Kidney tubule cell (primary cell): Measurements from ENCODE around the gene MLN.
A peak's percentile ranks its signal among the peaks of the same experiment; 100 is the strongest.

ENCODE experiments used
- DNase-seq: peaks from one replicate; pipeline ENCODE4 v3.0.0-alpha.2; 2018; ENCODE audit warnings: low spot score

The MLN gene

GRCh38 chr6:33813990-33814985 lies 10.5 kb upstream of the MLN start:
- DNase-seq: no peak

GRCh38 chr6:33813246-33813904 lies 9.6 kb upstream of the MLN start:
- no peak for DNase-seq

- peak; percentile 49 for DNase-seq
Measured at GRCh38 chr6:33812669-33813068, 8.9 kb upstream of the MLN start.

- no peak for DNase-seq
Measured at GRCh38 chr6:33809594-33809993, 5.8 kb upstream of the MLN start.

- no peak for DNase-seq
Measured at GRCh38 chr6:33808641-33809180, 4.9 kb upstream of the MLN start.

- no peak for DNase-seq
Measured at GRCh38 chr6:33807606-33808005, 3.8 kb upstream of the MLN start.

- no peak for DNase-seq
Measured at GRCh38 chr6:33806841-33807240, 3.0 kb upstream of the MLN start.

- no peak for DNase-seq
Measured at GRCh38 chr6:33802186-33802958, 1.4 kb downstream of the MLN start.

- DNase-seq: no peak
Measured at GRCh38 chr6:33801611-33802010, 2.2 kb downstream of the MLN start.

- DNase-seq: no peak
Measured at GRCh38 chr6:33800248-33800969, 3.4 kb downstream of the MLN start.

GRCh38 chr6:33799454-33800113 lies 4.2 kb downstream of the MLN start:
- no peak for DNase-seq

- DNase-seq: no peak
Measured at GRCh38 chr6:33798343-33798848, 5.4 kb downstream of the MLN start.

GRCh38 chr6:33797626-33798342 lies 6.0 kb downstream of the MLN start:
- DNase-seq: no peak

- peak; percentile 28 for DNase-seq
Measured at GRCh38 chr6:33794910-33795623, 8.7 kb downstream of the MLN start.

GRCh38 chr6:33792981-33793380 lies 10.8 kb downstream of the MLN start:
- DNase-seq: no peak

GRCh38 chr6:33791620-33792019 lies 12.2 kb downstream of the MLN start:
- no peak for DNase-seq

GRCh38 chr6:33790910-33791309 lies 12.9 kb downstream of the MLN start:
- DNase-seq: no peak

GRCh38 chr6:33790379-33790778 lies 13.4 kb downstream of the MLN start:
- no peak for DNase-seq

GRCh38 chr6:33789550-33789895 lies 14.3 kb downstream of the MLN start:
- no peak for DNase-seq
